HG03139 (cell line): ENCODE data around the gene SLC9B1.

ENCODE experiments used
- ATAC-seq: cut with Tn5 transposase; IDR thresholded peaks from one replicate; pipeline ENCODE4 v1.9.1; 2021; ENCODE audit not compliant: unreplicated experiment

Gene SLC9B1, protein sequence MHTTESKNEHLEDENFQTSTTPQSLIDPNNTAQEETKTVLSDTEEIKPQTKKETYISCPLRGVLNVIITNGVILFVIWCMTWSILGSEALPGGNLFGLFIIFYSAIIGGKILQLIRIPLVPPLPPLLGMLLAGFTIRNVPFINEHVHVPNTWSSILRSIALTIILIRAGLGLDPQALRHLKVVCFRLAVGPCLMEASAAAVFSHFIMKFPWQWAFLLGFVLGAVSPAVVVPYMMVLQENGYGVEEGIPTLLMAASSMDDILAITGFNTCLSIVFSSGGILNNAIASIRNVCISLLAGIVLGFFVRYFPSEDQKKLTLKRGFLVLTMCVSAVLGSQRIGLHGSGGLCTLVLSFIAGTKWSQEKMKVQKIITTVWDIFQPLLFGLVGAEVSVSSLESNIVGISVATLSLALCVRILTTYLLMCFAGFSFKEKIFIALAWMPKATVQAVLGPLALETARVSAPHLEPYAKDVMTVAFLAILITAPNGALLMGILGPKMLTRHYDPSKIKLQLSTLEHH

DNA sequence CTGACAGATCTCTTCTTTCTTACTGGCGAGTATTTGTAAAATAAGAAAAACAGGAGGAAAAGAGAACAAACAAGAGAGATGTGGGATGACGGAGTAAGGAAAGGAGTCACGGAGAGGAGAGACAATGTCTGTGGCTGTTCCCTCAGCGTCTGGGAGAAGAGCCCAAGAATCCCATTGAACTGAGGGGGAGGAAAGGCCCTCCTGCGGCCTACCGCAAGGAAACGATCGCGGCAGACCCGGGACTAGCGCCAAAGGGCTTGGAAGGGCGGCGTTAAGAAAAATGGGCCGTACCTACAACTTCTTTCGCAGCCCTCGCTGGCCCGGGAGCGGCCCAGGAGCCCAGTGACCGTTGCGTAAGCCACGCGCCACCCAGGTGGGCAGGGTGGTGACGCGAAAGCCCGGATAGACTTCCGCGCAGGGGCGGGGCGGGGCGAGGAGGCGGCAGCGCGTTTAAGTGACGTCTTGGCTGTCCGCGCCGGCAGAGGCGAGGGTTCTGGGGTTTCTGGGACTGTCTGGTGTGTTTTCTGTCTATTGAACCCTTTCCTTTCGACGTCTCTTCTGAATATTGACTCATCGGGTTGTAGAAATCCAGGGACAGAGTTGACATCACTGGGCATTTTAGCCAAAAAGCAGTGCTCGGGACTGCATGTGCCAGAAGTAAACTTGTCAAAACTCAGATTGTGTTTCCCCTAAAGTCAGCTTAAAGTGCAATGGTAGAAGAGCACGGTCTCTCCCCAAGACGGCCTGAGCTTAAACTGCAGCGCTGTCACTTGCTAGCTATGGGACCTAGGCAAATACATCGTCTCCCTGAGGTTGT is at the start of gene SLC9B1:
Gene SLC9B1 (minus strand): TSS at position 398 of the 817 bp plus-strand sequence. CDS start 27,994 bp downstream, outside the sequence.
- peak; percentile 99 for ATAC-seq

DNA sequence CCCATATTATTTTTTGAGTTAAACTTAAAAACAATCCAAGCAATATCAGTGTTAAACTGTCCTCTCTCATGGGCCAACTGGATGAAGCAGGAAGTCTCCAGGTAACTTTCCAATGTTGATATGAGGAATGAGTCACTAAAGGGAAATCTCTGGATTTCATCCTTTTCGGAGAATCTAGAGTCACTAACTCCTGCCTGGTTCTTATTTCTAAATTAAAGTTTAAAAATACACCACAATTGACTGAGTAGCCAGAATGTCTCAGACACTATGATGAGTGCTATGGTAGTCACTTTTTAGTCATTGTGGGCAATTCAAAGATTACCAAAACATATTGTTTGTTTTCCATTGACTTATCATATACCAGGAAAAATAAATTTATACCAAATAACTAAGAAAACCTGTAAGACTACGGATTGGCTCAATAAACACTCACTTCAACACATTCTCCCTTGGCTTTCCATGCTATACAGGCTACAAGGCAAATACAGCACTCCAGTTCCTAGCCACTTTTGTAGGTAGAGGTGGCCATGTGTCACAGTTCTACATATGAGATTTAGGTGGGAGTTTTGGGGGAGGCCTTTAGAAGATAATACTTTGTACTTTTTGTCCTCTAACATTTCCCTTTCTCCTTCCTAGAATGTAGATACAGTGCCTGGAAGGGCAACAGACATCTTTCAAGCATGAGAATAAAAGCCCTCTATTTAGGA is 48.5 kb upstream of the SLC9B1 start:
- no peak for ATAC-seq

DNA sequence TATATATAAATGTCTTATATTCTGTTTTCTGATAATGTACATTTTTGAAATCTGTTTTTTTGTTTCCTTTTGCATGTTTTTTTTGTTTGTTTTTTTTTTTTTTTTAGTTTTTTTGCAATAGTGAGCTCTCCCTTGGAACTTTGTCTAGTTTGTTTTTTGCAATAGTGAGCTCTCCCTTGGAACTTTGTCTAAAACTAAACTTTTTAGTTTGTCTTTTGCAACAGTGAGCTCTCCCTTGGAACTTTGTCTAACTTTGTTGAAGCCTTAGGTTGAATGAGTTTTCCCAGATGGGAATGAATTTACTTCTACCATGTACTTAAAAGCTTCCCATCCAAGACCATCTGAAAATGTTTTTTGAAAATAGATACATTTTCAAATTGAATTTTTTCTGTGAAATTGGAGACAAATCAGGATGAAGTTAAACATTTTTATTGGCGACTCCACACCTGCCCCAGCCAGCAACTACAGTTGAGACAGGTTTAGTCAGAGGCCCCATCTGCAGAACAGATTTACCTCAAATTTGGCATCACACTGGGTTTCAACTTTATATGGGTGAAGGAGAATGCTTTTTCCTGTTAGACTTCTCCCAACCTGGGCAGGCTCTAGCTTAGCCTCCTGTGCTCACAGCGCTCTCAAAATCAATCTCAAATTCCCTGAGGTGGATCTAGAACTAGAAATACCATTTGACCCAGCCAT is 41.1 kb upstream of the SLC9B1 start:
- ATAC-seq = no peak

DNA sequence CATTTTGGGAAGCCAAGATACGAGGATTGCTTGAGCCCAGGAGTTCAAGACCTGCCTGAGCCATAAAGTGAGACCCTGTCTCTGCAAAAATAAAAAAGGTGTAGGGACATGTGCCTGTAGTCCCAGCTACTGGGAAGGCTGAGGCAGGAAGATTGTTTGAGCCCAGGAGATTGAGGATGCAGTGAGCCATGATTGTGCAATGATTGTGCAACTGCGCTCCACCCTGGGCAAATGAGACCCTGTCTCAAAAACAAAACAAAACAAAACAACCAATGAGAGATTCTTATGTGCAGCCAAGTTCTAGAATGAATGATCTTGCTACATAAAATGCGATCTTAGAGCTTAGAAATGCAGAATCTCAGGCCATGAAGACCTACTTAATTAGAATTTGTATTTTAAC is 34.5 kb upstream of the SLC9B1 start:
- ATAC-seq = no peak

DNA sequence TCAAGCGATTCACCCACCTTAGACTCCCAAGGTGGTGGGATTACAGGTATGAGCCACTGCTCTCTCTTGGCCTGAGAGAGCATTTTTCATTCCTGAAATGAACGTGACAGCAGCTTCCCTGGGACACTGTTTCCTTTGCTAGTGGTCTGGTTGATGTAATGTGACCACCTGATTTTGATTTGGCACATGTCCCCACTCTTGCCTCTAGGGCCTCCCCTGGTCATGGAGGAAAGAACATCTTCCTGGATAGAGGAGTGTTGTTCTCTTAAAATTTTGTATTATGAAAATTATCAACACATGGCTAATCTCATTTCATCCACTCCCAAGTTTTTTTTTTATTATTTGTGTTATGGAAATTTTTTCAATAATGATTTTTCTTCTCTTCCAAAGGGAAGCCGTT is 33.3 kb upstream of the SLC9B1 start:
- no peak for ATAC-seq

DNA sequence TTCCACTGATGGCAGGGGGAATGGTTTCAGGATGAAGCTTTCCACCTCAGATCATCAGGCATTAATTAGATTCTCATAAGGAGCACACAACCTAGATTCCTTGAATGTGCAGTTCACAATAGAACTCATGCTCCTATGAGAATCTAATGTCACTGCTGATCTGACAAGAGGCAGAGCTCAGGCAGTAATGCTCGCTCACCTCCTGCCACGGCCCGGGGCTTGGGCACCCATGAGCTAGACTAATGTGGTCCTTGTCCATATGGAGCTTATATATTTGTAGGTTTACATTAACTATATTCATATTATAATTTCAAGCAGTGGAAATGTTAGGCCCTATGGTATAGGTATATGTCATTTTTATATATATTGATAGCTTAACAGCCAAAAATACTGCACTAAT is 32.6 kb upstream of the SLC9B1 start:
- no peak for ATAC-seq

DNA sequence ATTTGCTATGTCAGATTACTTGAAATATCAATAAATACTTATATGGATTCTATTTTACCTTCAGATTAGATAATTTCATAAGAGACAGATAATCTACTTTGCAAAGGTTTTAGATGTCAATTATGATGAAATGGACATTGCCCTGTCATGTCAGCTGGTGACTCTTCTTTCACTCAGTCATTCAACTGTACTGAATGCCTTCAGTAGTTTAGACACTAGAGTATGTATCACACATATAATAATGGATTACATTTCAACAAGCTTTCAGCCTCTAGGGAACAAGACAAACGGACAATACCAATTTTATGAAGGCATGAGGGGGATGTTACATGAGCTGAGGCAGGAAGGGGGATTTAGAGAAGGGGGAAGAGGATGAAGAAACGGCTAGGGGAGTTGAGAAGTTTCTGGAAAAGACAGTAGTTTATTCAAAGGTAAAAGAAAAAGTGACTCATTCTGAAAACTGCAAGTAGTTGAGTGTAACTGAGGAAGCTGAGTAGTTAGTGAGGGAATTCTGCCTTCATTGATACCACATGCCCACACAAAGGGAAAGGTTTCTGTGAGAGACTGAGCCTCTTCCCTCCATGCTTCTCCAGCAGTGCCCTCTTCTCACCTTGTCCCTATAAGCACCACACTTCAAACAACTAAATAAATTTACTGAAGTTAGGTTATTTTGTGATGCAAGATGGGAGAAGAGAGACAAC is 31.4 kb upstream of the SLC9B1 start:
- ATAC-seq = no peak

DNA sequence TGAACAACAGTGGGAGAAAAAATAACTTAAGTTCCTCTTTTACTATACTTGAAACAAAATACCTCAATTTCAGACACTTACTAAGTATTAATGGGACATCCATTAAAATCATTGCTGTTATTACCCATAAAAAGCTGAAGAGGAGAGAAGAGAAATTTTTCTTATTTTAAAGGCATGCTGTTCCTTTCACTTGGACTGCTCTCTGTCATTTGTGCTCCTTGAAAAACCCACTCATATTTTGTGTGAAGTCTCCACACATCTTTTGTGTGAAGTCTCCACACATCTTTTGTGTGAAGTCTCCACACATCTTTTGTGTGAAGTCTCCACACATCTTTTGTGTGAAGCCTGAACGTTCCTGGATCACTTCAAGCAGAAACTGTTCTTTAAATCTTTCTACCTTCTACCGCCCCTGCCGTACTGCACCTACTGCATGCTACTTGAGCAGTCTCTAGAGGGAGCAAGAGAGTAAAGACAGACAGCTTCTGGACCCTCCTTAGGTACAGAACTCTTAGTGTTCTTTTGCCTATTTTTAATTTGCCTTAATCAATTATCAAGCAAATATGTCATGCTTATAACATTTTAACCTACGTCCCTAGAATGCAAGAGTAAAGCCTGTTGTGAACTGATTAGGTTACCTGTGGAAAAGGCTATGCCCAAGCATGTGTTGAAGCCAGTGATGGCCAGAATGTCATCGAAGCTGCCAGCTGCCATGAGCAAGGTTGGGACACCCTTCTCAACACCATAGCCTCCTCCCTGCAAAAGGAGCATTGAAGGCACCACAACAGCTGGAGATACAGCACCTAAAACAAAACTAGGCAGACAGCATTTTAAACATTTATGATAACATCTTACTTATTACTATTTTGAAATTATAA is 27.1 kb upstream of the SLC9B1 start:
- ATAC-seq = peak; percentile 92

DNA sequence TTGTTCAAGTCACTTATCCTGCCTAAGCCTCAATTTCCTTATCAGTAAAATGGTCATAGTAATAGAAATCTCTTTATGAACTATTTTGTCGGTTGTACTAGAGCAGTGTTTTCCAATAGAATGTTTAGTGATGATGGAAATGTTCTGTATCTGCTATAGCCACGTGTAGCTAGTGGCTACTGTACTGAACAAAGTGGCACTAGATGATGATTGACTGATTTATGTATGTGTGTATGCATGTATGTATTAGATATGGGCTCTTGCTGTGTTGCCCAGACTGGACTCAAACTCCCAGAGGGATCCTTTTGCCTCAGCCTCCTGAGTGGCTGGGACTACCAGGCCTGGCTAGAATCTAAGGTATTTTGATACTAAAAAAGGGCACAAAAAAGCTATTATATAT is 24.7 kb upstream of the SLC9B1 start:
- no peak for ATAC-seq

DNA sequence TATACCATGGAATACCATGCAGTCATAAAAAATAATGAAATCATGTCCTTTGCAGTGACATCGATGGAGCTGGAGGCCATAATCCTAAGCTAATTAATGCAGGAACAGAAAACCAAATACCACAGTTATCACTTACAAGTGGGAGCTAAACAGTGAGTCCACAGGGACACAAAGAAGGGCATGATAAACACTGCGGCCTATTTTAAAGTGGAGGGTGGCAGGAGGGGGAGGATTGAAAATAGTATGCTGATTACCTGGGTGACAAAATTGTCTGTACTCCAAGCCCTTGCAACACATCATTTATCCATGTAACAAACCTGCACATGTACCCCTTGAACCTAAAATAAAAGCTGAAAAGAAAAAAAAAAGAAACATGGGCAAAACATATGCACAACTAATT is 16.7 kb upstream of the SLC9B1 start:
- no peak for ATAC-seq

DNA sequence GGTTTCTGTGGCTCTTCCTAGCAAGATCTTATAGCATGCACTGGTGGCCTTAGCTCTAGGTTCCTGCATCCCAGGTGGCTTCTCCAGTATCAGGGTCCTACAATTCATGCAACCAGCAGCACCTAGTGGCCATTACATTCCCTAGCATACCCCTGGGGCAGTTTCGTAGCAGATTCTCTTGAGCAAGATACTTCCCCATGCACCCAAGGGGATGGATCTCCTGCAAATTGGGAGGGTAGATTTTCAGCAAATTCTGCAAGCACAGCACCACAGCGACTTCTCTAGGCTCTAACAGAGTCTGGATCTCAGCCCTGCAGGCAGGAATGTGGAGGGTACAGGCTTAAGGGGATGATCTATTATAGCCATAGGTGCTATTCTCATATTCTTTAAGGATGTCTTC is 13.1 kb upstream of the SLC9B1 start:
- peak; percentile 83 for ATAC-seq

DNA sequence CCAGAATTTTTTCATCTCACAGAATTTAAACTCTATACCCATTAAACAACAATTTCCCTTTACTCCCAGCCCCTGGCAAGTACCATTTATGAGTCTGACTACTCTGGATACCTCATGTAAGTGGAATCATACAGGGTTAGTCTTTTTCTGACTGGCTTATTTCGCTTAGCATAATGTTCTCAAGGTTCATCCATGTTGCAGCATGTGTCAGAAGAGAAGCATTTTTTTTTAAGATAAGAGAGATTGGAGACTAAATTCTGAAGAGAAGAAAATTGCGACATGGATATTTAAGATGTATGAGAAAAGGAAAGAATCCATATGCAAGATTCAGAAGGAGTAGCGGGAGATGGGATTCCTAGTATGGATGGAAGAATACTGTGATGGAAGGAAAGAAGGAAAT is 11.3 kb upstream of the SLC9B1 start:
- no peak for ATAC-seq

DNA sequence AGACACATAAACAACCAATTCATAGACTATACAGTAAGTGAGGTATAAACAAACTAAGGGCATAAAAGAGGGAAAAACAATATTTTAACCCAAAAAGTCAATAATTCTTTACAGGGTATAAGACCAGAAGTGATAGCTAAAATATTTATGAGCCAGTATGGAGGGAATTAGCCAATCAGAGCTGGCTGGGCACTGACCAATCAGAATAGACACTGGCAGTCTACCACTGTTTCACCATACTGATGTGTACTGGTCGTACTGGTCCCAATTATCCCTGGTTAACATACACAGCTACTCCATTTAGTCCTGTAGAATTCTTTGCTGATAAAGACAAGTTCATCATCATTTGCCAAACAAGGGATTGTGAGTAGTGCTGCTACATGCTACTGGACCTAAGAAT is 9.8 kb upstream of the SLC9B1 start:
- no peak for ATAC-seq

DNA sequence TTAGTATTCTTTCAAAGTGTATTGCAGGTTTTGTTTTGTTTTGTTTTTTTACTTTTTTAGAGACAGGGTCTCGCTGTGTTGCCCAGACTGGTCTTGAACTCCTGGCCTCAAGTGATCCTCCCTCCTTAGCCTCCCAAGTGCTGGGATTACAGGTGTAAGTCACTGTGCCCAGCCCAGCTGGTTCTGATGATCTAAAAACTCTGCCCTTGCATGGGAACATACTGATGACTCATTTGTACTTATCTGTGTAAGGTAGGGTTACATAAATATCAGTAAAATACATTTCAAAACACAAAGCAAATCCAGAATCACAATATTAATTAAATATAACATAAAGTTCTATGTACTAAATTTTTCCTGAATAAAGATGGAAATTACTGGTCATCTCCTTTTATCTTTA is 7.4 kb upstream of the SLC9B1 start:
- ATAC-seq = no peak

DNA sequence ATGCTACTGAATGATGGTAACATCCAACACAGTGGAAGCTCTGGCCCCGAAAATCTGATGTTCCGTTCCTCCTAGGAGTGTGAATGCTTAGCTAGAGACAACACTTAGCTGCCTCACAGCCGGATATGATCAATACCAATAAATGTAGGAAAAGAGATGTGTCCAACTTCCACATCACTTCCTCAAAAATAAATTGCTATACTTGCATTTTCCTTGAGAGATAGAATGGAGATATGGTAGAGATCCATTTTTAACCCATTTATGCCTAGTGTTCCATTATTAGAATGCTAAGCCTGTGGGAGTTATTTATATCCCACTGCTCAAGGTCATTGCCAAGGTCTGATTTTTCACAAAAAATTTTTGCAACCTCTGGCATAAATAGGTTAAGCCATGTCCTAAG is 5.5 kb upstream of the SLC9B1 start:
- ATAC-seq = no peak

DNA sequence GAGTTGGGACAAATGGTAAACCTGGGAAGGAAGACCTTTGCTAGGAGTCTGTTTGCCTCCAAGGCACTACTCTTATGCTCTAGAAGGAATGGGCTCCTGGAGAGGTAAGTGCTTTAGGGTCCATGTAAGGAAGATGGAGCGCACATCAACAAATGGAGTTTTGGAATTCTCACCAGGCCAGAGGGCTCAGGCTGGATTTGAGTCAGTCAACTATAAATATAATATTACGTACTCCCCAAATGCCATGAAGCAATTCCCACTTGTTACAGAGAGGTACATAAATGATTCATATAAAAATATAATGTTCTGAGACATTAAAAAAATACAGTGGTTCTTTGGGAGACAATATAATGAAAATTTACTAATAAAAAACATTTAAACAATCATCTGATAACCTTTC is 1.6 kb upstream of the SLC9B1 start:
- no peak for ATAC-seq

DNA sequence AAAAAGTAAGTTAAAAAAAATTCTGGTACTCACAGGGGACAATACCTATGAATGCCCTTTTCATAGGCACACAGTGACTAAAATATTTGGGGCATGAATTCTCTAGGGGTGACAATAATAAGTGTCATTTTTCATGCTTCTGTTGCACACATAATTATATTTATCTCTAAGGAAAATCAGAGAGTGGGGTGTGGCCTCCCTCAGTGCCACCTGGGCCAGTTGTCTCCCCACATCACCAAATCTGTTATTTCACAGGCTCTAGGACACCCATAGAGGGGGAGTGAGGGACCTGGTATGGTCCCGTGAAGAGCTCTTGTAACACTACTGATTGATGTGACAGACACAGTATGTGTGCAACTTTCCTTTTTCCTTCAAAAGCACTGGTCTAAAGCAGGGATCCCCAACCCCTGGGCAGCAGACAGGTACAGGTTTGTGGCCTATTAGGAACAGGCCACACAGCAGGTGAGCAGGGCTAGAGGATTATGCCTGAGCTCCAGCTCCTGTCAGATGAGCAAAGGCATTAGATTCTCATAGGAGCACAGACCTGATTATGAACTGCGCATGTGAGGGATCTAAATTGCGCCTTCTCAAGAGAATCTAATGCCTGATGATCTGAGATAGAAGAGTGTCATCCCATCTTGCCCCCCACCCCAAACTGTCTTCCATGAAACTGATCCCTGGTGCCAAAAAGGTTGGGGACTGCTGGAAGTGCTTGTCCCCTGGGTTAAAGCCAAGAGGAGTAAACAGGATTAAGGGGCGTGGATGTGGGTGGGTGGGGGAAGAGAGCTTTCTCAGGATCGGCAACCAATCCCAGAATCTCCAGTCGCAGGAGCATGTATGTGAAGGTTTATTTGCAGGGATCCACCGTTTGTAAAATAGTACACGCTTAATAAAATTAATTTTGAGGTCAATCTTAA is 856 bp downstream of the SLC9B1 start:
- ATAC-seq = no peak

DNA sequence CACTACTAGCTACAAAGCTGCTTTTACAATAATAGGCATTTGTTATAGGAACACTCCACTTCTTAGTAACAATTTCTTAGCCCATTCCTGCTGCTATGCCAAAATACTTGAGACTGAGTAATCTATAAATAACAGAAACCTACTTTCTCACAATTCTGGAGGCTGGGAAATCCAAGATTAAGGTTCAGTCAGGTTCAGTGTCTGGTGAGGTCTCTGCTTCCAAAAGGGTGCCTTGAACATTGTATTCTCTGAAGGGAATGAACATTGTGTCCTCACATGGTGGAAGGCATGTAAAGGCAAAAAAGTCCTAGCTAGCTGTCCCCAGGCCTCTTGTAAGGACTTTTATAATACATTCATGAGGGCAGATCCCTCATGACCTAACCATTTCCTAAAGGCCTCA is 7.0 kb downstream of the SLC9B1 start:
- no peak for ATAC-seq
